ENCODE results near the gene ARMC10.

DNA sequence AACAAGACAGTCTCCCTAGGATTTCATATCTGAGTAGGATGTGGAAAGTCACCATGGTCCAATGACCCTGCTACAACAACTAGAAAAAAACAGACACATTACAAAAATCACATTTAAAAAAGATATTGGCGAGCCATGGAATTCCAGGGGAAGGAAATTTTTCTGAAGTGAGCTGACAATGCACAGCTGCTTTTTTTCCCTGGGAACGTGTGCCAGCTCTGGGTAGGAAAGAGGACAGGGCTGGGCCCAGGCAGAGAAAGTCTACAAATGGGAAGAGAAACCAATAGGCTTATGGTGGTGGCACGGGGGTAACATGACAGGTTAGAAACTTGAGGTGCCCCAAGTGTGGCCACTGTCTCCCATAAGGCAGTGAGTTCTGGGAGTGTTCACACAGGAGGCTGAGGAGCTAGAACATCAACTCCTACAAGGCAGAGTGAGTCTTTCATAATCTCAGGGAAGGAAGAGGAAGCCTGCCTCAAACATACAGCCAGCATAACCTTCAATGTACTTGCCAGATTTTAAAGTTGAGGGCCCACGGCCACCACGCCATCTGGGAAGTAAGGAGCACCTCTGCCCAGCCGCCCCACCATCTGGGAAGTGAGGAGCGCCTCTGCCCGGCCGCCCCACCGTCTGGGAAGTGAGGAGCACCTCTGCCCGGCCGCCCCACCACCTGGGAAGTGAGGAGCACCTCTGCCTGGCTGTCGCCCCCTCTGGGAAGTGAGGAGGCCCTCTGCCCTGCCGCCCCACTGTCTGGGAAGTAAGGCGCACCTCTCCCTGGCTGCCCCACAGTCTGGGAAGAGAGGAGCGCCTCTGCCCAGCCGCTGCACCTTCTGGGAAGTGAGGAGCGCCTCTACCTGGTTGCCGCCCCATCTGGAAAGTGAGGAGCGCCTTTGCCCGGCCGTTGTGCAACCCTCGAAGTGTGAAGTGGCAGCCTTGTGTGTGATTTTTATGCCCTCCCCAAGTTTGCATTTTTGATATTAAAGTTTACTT, 6.2 kb upstream of the ARMC10 start:
- TF ChIP-seq POLR2A (IDR thresholded peaks at IDR 0.05), result no peak
- TF ChIP-seq, protein P1, sequence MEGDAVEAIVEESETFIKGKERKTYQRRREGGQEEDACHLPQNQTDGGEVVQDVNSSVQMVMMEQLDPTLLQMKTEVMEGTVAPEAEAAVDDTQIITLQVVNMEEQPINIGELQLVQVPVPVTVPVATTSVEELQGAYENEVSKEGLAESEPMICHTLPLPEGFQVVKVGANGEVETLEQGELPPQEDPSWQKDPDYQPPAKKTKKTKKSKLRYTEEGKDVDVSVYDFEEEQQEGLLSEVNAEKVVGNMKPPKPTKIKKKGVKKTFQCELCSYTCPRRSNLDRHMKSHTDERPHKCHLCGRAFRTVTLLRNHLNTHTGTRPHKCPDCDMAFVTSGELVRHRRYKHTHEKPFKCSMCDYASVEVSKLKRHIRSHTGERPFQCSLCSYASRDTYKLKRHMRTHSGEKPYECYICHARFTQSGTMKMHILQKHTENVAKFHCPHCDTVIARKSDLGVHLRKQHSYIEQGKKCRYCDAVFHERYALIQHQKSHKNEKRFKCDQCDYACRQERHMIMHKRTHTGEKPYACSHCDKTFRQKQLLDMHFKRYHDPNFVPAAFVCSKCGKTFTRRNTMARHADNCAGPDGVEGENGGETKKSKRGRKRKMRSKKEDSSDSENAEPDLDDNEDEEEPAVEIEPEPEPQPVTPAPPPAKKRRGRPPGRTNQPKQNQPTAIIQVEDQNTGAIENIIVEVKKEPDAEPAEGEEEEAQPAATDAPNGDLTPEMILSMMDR (IDR thresholded peaks at IDR 0.05), result no peak
- TF ChIP-seq POLR2AphosphoS5 (IDR thresholded peaks at IDR 0.05), result no peak
